GM18517 (cell line): Measurements from ENCODE around the gene ATF7IP.

Experiments
- ATAC-seq: cut with Tn5 transposase; IDR thresholded peaks from one replicate; pipeline ENCODE4 v1.9.1; 2021; ENCODE audit warnings: mild to moderate bottlenecking, moderate library complexity; ENCODE audit not compliant: unreplicated experiment

The ATF7IP gene

DNA sequence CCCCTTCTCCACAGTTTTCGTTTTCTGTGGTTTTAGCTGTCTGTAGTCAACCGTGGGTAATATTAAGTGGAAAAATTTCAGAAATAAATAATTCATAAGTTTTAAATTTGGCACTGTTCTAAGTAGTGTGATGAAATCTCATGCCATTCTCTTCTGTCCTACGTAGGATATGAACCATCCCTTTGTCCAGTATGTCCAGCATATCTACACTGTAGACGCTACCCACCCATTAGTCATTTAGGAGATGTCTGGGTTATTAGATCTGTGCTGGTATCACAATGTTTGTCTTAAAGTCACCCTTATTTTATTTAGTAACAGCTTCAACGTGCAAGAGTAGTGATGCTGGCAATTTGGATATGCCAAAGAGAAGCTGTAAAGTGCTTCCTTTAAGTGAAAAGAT lies 44.7 kb downstream of the ATF7IP start:
- no peak for ATAC-seq

DNA sequence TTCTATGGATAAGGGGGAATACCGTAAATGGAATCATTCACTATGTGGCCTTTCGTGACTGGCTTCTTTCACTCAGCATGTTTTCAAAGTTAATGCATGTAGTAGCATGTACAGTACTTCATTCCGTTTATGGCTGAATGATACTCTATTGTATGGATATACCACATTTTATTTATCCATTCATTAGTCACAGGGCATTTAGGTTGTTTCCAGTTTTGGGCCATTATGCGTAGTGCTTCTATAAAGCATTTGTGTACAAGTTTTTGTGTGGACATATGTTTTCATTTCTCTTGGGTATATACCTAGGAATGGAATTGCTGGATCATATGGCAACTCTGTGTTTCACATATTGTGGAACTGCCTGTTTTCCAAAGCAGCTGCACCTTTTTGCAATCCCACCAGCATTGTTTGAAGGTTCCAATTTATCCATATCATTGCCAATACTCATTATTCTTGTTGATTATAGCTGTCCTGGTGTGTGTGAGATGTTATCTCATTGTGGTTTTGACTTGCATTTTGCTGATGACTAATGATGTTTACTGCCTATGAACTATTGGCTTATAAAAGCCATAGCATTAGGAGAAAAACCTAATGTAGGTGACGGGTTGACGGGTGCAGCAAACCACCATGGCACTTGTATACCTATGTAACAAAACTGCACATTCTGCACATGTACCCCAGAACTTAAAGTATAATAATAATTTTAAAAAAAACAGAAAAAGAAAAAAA lies 45.5 kb downstream of the ATF7IP start:
- no peak for ATAC-seq

DNA sequence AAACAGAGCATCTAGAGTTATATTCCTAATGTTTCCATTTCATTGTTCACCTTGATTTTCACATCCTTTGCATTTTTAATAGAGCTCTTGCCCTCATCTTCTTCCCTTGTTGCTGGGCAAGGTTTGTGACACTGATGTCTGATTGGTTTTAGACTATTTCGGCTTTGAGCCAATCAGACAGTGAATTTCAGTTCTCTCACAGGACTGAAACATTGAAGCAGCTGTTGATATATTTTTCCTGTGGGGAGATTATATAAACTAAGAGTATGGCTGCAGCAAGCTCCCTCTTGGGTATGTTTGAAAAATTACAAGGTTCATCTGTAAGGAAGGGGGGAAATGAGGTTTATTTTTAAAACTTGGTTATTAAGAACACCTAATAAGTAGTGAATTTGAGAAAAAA lies 51.2 kb downstream of the ATF7IP start:
- ATAC-seq = no peak

GRCh38 chr12:14417715-14418114 lies 52.2 kb downstream of the ATF7IP start:
- no peak for ATAC-seq

GRCh38 chr12:14418451-14418890 lies 53.0 kb downstream of the ATF7IP start:
- no peak for ATAC-seq

DNA sequence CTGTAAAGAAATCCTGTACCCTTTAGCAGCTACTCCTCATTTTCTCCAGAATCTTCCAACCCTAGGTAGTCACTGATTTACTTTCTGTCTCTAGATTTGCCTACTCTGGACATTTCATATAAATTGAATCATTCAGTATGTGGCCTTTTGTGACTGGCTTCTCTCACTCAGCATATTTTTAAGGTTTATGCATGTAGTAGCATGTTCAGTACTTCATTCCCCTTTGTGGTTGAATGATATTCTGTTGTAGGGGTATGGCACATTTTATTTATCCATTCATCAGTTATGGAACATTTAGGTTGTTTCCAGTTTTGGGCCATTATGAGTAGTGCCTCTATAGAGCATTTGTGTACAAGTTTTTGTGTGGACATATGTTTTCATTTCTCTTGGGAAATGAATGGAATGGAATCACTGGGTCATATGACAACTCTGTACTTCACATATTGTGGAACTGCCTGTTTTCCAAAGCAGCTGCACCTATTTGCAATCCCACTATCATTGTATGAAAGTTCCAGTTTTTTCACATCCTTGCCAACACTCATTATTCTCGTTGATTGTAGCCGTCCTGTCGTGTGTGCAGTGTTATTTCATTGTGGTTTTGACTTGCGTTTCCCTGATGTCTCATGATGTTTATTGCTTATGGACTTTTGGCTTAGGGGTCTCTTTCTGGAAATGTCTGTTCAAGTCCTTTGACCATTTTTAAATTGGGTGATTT lies 57.2 kb downstream of the ATF7IP start:
- ATAC-seq = no peak

GRCh38 chr12:14424545-14424944 lies 59.1 kb downstream of the ATF7IP start:
- ATAC-seq = no peak

- no peak for ATAC-seq
Observed at GRCh38 chr12:14426792-14427191, 61.3 kb downstream of the ATF7IP start.

DNA sequence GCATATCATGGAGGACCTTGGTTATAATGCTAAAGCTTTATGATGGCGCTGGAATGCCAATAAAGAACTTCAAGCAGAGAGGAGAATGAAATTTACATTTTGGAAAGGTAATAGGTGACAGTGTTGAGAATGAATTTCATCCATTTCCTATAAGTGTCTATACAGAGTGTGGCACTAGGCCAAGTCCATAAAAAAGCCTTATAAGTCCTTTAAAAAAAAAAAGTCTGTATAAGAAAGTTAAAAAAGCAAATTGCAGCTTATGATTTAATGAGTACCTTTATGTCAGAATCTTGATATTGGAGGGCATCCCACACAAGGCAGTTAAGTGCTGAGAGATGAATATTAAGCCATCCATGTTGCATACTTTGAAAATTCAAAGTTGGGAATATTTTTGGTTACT lies 62.4 kb downstream of the ATF7IP start:
- ATAC-seq = no peak

- no peak for ATAC-seq
Observed at GRCh38 chr12:14430394-14430986, 65.0 kb downstream of the ATF7IP start.

- no peak for ATAC-seq
Observed at GRCh38 chr12:14431975-14432374, 66.5 kb downstream of the ATF7IP start.

GRCh38 chr12:14435627-14436026 lies 70.1 kb downstream of the ATF7IP start:
- ATAC-seq = no peak

GRCh38 chr12:14442221-14442881 lies 76.9 kb downstream of the ATF7IP start:
- no peak for ATAC-seq

- no peak for ATAC-seq
Observed at GRCh38 chr12:14443531-14443930, 78.0 kb downstream of the ATF7IP start.

- no peak for ATAC-seq
Observed at GRCh38 chr12:14450479-14450878, 85.0 kb downstream of the ATF7IP start.

DNA sequence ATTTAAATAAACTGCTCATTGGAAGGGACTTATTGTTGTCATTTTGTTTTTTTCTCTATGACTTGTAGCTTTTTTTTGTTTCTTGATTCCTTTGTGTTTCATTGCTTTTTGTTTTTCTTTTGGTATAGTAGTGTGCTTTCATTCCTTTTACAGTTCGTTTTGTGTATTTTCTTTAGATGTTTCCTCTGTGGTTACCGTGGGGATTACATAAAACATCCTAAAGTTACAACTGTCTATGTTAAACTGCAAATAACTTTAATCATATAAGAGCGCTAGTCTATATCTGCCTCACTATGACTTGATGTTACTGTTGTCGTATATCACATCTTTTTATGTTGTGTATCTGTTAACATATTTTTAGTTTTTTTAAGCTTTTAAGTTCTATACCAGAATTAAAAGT lies 86.9 kb downstream of the ATF7IP start:
- no peak for ATAC-seq

DNA sequence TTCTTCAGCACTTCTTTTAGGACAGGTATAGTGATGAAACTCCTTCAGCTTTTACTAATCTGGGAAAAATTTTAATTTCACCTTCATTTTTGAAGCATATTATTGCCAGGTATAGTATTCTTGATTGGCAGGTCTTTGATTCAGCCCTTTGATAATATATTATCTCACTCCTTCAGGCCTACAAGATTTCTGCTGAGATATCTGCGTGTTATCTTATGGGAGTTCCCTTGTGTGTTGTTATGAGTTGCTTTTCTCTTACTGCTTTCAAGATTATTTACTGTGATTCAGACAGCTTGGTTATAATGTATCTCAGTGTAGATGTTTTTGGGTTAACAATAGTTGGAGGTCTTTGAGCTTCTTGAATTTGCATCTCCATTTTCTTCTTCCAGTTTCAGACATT lies 87.4 kb downstream of the ATF7IP start:
- no peak for ATAC-seq

GRCh38 chr12:14454098-14454907 lies 88.8 kb downstream of the ATF7IP start:
- peak; percentile 64 for ATAC-seq

- no peak for ATAC-seq
Observed at GRCh38 chr12:14460212-14460841, 94.8 kb downstream of the ATF7IP start.

- no peak for ATAC-seq
Observed at GRCh38 chr12:14471497-14471896, 106.0 kb downstream of the ATF7IP start.
